Left kidney (tissue), 2 donors: ENCODE data around the gene PATJ. TPM values are rescaled to one million over a fixed set of nuclear protein-coding genes. Genes with fewer than 3 reads are reported as not detected.

Experiments
- DNase-seq: peaks from one replicate; pipeline ENCODE4 v3.0.0-alpha.2; 2013
- polyA plus RNA-seq: library from polyadenylated mRNA; unstranded; fragments of 120-200 nt; gene quantifications from one replicate; pipeline ENCODE4 v1.2.1, GENCODE V29; 2013; ENCODE audit not compliant: insufficient read length

Gene PATJ
- polyA plus RNA-seq, 1 donor = 65.6 TPM

DNA sequence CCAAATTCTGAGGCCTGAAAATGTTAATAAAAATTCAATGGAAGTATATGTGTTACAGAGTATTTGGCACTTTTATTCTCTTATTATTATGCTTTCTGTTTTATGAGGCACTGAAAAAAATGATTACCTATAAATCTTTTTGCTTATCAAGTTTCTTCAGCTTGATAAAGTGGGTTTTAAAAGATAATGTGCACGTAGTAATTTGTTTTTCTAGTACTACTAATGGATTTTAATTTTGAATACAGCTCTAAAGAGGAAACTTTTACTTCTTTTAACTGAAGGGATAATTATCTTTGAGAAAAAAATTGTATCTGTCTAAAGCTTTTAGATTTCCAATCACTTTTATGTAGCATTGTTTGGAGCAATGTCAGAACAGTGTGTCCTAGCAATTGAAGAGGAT, 241.0 kb downstream of the PATJ start:
- no peak for DNase-seq

DNA sequence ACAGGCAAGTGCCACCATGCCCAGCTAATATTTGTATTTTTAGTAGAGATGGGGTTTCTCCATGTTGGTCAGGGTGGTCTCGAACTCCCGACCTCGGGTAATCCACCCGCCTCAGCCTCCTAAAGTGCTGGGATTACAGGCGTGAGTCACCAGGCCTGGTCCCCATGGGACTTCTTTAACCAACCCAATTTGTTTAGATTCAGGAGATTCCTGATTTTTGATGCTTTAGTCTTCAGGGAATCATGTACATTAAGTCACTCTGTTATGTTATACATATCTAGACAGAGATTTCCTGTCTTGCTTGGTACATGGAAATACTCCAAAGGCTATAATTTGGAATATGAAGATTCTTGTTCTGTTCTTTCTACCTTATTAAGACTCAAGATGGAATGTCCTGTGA, 250.0 kb downstream of the PATJ start:
- DNase-seq = no peak

- no peak for DNase-seq
These were observed 251.2 kb downstream of the PATJ start for GRCh38 chr1:61993331-61993961.

GRCh38 chr1:61995641-61996040, 253.4 kb downstream of the PATJ start:
- DNase-seq = no peak

GRCh38 chr1:61997123-61997522, 254.8 kb downstream of the PATJ start:
- no peak for DNase-seq

DNA sequence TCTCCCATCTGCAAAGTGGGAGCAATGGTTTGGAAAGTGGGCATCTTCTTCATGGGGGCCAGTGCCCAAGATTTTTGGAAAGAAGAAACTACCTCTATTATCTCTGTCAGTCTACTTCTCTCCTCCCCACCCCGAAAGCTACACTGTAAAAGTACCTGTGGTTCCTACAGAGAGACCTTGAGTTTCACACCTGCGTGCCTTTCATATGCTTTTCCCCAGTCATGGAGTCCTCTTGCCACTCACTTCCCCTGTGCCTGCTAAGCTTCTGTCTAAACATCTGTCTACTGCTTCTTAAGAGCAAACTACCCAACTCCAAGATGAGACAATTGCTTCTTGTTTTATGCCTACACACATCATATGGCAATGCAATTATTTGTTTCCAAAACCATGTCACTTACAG, 261.5 kb downstream of the PATJ start:
- no peak for DNase-seq

DNA sequence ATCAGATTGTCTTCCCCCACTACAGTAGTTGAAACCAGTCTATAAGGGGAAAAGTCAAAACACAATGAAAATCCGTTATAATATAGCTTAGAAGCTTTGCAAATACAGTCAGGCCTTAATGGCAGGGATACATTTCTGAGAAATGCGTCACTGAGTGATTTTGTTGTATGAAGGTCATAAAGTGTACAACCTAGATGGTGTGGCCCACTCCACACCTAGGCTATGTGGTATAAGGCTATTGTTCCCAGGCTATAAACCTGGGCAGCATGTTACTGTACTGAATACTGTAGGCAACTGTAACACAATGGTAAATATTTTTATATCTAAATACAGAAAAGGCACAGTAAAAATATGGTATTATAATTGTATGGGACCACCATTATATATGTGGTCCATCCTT, 264.4 kb downstream of the PATJ start:
- DNase-seq = no peak

DNA sequence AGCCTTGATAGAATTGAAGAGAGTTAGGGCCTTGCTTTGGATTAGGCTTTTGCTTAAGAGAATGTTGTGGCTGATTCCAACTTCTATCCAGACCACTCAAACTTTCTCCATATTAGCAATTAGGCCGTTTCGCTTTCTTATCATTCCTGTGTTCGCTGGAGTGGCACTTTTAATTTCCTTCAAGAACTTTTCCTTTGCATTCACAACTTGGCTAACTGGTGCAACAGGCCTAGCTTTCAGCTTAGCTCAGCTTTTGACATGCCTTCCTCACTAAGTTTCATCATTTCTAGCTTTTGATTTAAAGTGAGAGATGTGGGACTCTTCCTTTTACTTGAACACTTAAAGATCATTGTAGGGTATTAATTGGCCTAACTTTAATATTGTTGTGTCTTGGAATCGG, 268.7 kb downstream of the PATJ start:
- no peak for DNase-seq

- no peak for DNase-seq
These were observed 269.8 kb downstream of the PATJ start for GRCh38 chr1:62012095-62012494.

GRCh38 chr1:62012836-62013235, 270.6 kb downstream of the PATJ start:
- DNase-seq = no peak

- DNase-seq = no peak
These were observed 271.0 kb downstream of the PATJ start for GRCh38 chr1:62013264-62013663.

- DNase-seq = no peak
These were observed 280.2 kb downstream of the PATJ start for GRCh38 chr1:62022382-62022983.

DNA sequence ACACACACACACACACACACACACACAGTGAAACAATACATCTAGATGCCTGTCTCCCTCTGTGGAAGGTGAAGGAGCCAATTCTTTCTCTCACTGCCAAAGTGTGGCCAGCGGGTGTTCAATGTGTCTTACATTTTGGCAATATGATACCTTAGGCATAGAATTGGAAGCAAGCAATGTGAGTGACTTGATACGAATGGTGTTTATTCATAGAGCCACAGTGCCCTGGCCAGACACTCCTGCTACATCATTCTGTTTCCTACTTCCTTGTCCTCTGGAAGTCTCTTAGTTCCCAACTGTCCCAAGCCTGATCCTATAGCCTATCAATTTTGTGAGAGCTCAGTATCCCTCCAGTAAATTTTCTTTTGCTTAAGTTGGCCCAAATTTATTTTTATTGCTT, 282.4 kb downstream of the PATJ start:
- no peak for DNase-seq

DNA sequence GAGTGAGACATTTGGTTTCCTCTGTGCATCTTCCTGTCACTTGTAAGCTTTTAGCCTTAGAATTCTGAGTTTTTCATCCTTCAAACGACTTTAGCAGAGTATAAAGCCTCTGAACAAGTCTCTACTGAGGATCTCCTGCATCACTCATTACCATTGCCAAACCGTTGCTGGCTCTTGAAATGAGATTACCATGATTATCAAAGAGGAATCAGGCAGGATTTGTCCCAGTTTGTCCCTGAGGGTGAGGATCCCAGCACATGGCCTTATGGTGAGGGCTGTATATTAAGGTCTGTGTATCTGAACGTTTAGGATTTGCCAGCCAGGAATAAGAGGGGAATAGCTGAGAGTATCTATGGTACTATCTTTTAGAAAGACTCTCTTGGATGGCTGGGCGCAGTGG, 282.9 kb downstream of the PATJ start:
- no peak for DNase-seq

DNA sequence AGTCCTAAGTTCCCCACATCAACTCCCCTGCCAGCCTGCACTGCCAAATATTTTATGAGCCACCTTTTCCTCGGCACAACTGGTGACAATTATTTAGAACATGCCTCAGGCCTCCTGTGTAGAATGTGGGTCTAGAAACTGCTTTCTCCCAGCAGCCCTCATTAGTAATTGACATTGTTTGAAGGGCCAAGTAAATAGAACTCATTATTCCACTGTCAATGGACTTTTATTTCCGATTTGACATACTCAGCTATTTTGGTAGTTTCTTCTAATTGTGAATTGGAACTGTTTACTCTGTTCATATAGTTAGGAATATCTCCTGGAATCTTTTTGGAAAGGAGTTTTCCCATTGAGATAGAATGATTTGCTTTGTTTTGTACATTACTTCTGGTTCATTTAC, 283.6 kb downstream of the PATJ start:
- no peak for DNase-seq

GRCh38 chr1:62029704-62030103, 287.4 kb downstream of the PATJ start:
- DNase-seq = no peak

DNA sequence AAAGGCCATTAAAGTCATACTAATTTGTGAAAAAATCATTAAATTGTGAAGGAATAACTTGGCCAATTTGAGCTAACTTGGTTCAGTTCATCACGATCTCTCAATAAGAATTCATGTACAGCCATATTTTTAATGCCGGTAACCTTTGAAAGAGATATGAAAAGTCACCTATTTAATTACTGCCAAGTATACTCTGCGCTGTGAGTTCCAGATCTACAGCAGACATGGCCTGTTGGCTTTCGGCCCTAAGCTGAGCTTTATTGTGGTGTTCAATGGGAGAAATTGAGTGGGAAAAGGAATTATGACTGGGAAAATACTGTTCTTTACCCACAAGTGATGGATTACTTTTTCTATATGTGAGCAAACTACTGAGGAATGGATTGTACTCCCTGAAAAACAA, 292.5 kb downstream of the PATJ start:
- DNase-seq = no peak

DNA sequence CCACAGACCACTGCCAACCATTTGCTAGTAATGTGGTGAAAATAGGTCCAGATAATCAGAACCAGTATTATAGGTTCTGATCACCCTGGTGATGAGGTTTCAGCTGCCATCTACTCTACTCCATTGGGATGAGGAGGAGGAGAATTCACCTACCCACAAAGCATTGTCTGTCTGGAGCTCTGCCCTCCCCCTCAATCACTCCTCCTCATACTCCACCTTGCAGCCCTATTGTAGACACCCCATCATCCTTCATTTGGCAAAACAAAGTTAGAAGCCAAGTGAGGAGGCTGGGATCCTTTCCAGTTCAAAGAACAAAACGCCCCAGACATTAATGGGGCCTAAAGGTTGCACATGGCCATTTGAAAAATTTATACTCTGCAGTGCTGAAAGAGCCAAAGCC, 295.0 kb downstream of the PATJ start:
- DNase-seq = no peak

GRCh38 chr1:62038594-62039284, 296.5 kb downstream of the PATJ start:
- no peak for DNase-seq

- DNase-seq = no peak
These were observed 298.2 kb downstream of the PATJ start for GRCh38 chr1:62040450-62040849.

- DNase-seq = no peak
These were observed 298.7 kb downstream of the PATJ start for GRCh38 chr1:62040973-62041372.

DNA sequence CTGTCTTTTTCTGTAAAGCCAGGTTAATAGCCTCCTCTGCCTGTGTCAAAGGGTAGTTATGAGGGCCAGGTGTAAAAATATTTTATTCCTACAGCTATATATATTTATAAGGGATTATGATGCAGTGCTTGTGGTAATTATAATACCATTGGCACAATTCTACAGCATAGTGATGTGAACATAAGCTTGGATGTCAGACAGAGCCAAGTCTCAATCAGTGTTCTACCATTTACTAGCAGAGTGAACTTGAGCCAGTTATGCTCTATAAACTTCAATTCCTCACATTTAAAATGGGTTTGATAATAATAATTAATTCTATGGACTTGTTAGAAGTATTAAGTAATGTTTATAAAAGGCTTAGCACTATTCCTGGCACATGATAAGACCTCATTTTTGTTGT, 300.9 kb downstream of the PATJ start:
- no peak for DNase-seq

GRCh38 chr1:62045574-62045973, 303.3 kb downstream of the PATJ start:
- DNase-seq = no peak

DNA sequence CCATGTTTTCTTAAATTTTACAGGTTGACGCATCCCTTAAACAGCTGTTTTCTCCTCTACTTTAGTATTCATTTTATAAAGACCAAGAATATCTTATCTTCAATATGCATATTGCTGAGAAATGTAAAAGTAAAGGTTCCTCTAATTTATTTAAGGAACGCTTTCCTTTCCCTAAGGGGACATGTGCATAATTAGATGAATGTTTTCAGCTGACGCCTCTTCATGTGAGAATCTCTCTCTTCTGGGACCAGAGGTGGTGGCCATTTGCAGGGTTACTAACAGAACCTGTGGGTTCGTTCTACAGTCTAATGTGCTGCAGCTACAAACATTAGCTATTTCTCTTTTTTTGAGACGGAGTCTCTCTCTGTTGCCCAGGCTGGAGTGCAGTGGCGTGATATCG, 304.6 kb downstream of the PATJ start:
- DNase-seq = no peak
